ENCODE measurements around the gene GPAM.

- TF ChIP-seq RARB (CRISPR knock-in tag; IDR thresholded peaks at IDR 0.05) = no peak
- no peak for TF ChIP-seq CSRNP3 (CRISPR knock-in tag; IDR thresholded peaks at IDR 0.05)
- TF ChIP-seq ZFP30 (CRISPR knock-in tag; IDR thresholded peaks at IDR 0.05) = no peak
- no peak for TF ChIP-seq SNAI2 (CRISPR knock-in tag; IDR thresholded peaks at IDR 0.05)
- TF ChIP-seq PPARA (CRISPR knock-in tag; IDR thresholded peaks at IDR 0.05; ENCODE audit: borderline replicate concordance) = no peak
- no peak for TF ChIP-seq ARNTL (CRISPR knock-in tag; IDR thresholded peaks at IDR 0.05; ENCODE audit: borderline replicate concordance, low read depth)
- TF ChIP-seq POU6F1 (CRISPR knock-in tag; IDR thresholded peaks at IDR 0.05; ENCODE audit: borderline replicate concordance, low read depth) = no peak
- TF ChIP-seq TOX (CRISPR knock-in tag; IDR thresholded peaks at IDR 0.05; ENCODE audit: borderline replicate concordance) = no peak
- no peak for TF ChIP-seq BACH2 (CRISPR knock-in tag; IDR thresholded peaks at IDR 0.05; ENCODE audit: borderline replicate concordance)
- no peak for TF ChIP-seq ZNF565 (CRISPR knock-in tag; conservative IDR thresholded peaks at IDR 0.05; ENCODE audit: low read depth)
- no peak for TF ChIP-seq ISL1 (CRISPR knock-in tag; IDR thresholded peaks at IDR 0.05)
- TF ChIP-seq TCF4 (CRISPR knock-in tag; IDR thresholded peaks at IDR 0.05; ENCODE audit: borderline replicate concordance) = no peak
- TF ChIP-seq GLIS3 (CRISPR knock-in tag; IDR thresholded peaks at IDR 0.05) = no peak
- TF ChIP-seq ESRRG (CRISPR knock-in tag; IDR thresholded peaks at IDR 0.05) = no peak
These were observed 32.6 kb upstream of the GPAM start for GRCh38 chr10:112216151-112216550.

Data from SK-N-SH treated with all-trans-retinoic acid at 6 μM for 48 hours (cell line).